GM18505 (cell line): ENCODE results near the gene NUDT1.

Experiments used
- ATAC-seq: cut with Tn5 transposase; IDR thresholded peaks from one replicate; pipeline ENCODE4 v1.9.1; 2021; ENCODE audit not compliant: unreplicated experiment
- POLR2A ChIP-seq: IDR thresholded peaks from 4 replicates; pipeline ENCODE4 v1.6.1; 2011; ENCODE audit warnings: borderline replicate concordance; ENCODE audit not compliant: insufficient read depth, insufficient read length; ENCODE audit errors: extremely low read depth

Gene NUDT1

DNA sequence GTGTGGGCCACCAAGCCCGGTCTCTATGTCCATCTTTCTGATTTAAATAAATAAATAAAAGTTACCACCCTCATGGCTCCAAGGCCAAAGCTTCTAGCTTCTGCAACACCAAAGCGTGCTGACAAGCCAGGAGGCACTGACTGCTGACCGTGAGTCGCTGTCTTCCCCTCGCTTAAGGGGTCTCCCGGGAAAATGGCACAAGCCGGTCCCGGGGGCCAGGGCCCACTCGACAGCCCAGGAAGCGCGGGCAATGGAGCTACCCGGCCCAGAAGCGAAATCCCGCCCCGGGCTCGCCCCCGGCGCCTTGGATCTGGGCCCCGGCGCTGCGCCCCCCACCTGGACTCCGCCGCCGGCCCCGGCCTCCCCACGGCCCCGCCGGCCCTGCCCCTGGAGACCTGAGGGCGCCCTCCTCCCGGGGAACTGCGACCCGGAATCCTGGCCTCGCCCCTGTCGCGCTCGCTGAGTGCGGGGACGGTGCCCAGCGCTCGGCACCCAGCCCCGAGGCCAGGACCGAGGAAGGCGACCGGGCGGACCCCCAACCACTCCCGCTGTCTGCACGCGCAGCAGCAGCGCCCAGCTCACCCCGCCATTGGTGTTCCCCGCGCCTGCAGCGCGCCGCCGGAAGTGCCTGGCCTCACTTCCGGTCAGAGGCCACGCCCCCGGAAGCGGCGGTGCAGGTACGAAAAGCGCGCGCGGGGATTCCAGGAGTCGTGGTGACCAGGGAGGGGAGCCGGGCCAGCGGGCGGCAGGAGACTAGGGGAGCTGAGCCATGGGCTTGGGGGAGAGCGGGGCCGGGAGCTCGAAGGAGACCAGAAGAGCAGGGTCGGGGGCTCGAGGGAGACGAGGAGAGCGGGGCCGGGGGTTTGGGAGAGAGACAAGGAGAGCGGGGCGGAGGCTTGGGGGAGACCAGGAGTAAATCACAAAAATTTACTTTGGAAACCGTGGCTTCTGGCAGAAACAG, at the start of gene NUDT1, which contains the start of gene MRM2:
Gene NUDT1 (plus strand): TSS at position 647 of the 961 bp plus-strand sequence. CDS start 2,349 bp downstream, outside the sequence.
Gene MRM2 (minus strand): TSS at position 626 of the 961 bp plus-strand sequence. CDS start 36 bp downstream, at position 590.
- peak; percentile 95 for TF ChIP-seq POLR2A
- ATAC-seq, result peak; percentile 56

DNA sequence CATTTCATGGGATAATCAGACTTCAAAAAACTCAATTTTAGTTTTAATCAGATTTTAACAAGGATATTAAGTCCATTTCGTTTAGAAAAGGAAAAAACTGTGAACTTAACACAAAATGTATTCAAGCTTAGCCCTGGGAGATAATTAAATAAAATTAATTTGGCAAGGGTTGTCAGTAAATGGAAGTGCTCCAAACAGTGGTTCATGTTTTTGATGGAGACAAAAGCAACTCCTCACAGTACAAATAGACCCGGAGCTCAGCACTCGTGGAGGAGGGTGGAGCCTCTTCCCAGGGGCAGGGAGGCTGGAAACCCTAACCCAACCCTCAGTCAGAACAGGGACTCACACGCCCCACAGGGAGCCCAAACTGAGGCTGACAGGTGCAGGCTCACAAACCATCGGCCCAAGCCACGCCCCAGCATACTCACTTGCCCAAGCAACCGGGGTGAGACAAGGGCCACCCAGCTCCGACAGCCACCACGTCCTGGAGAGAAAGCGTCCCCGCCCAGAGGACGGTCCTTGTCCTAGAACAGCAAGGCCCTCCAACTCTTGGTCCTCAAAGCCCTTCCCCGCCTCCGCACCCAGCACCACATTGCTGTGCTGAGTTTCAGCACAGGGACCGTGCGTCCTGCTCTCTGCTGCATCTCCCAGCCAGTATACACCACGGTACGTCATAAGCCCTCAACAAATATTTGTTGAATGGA, 49.0 kb upstream of the NUDT1 start:
- no peak for ATAC-seq
- TF ChIP-seq POLR2A, result no peak

DNA sequence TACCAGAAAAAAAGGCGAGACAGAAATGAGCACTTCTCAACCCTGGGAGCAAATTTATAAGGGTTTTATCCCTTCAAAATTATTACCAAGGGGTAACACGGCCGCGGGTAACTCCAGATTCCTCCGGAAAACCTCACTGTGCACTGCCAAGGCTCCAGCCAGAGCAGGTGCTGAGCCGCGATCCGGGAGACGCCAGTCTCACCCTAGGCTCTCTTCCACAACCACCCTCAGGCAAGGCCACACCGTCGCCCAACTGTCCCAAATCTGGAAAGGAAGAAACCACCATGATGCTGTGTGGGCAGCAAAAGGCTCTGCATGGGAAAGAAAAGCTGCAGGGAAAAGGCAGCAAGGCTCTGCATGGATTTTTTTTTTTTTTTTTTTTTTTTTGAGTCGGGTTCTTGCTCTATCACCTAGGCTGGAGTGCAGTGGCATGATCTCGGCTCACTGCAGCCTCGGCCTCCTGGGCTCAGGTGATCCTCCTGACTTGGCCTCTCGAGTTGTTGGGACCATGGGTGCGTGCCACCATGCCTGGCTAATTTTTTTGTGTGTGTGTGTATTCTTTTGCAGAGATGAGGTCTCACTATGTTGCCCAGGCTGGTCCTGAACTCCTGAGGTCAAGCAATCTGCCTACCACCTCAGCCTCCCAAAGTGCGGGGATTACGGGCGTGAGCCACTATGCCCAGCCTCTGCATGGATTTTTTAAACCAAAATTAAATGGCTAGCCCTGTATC, 48.3 kb upstream of the NUDT1 start:
- no peak for ATAC-seq
- TF ChIP-seq POLR2A, result no peak

DNA sequence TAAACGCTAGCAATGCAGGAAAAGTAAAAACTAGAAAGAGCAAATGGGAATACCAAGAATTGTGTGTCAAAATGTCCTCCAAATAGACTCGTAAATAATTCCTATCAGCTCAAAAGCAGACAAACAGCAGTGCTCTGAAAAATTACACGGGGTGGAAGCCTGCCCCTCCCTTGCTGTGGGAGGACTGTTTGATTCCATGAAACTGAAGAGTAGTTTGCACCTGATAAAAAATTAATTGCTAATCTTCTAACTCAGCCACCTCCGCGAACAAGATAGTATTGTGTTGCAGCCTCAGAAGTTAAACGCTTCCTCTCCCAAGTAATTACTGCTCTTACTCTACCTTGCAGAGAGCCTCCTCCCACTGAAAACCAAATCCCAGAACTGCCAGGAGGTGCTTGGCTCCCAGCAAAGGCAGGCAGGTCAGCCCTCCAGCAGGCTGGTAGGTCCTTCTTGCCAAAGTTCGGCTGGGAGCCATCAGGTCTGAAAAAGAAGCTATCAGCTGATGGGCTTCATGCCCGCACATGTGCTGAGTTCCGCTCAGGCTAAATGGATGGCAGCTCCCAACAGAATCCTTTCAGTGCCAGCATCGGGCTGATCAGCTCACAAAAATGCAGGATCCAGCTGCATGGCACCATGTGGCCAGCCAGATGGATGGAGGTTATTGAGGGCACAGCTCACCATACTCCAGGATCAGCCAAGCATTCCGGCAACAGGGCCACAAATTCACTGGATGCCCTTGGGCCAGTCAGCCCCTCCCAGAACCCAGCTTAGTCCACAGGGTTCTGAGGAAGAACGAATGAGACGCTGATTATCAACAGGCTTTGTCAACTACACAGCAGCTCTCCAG, 46.4 kb upstream of the NUDT1 start:
- no peak for TF ChIP-seq POLR2A
- ATAC-seq, result no peak

DNA sequence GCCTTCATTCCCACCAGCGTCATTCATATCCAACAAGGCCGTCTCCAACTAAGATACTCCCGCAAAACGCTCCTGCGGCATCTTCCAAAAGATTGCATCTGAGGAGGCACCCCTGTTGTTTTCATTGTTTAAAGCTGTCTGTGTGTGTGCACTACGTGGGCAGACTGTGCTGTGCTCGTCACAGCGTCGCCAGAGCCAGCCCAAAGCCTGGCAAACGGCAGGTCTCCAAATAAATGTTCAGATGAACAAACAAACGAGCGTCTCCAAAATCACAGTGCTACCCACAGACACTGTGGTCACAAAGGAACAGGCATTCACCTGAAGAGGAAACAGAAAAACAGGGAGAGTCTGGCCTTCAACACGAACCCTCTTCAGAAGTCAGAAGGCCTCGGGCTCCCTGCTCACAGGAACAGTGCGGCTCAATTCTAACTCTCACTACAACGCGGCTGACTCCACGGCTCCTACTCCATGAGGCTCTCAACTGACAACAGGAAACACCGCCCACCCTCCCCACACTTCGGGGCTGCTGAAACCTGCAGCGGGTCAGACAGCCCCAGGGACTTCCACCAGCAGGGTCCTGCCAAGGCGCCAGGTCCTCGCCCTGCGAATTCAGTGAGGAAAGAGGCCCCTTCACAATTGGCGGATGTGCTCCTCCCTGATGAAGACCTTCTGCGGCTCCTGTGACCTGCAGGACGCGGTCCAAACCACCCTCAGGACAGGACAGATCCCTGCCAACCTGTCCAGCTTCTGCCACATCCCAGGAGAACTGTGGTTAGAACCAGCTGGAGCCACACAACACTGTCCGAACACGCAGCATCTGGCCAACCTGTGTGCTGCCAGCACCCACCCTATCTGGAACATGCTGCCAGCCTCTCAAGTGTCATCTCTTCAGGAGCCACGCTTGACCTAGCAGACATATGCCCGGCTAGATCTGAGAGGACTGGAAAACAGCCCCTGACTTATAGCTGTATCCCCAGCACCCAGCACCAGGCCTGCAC, 45.3 kb upstream of the NUDT1 start:
- no peak for ATAC-seq
- no peak for TF ChIP-seq POLR2A

DNA sequence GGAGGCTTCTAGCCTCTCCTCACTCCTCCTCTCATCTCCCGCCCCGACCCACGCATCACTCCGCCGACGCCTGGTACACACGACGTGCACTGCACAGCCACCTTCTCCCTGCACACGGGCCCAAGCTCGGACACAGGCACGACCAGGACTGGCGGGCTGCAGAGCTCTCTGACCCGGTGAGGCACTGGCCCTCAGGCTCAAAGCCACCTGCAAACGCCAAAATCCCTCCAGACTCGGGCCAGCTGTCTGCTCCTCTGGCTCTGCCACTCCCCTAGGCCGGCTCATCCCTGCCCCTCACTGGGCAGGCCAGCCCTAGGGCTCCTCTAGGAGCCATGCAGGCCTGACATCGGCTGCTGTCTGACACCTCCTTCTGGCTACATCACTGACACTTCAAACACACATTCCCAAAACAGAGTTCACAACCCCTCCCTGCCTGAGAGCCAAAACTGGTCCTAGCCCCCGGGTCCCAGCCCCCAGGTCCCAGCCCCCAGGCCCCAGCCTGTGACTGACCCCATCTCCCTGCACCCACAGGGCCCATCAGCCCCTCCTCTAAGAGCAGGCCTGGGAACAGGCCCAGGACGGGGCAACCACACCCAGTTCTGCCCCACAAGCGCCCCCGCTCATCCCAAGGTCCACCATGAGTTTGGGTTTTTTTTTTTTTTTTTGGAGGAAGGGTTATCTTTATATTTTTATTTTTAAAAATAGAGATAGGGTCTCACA, 44.4 kb upstream of the NUDT1 start:
- no peak for TF ChIP-seq POLR2A
- ATAC-seq, result no peak

DNA sequence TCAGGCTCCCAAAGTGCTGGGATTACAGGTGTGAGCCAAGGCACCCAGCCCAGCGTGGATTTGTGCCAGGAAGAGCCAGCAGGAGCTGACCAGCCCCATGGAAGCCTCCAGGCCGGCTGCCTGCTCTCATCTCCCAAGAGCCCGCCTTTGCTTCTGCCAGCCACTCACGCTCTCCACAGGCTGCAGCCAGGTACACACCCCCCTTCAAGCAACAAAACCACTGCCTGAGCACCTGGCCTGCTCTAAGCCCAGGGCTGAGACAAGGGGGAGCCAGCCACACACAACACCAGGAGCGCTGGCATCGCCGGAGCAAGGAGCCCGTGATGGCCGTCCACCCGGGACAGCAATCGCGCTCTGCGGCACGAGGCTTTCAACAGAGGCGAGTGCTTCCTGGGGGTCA, 43.8 kb upstream of the NUDT1 start:
- no peak for ATAC-seq
- TF ChIP-seq POLR2A, result no peak

DNA sequence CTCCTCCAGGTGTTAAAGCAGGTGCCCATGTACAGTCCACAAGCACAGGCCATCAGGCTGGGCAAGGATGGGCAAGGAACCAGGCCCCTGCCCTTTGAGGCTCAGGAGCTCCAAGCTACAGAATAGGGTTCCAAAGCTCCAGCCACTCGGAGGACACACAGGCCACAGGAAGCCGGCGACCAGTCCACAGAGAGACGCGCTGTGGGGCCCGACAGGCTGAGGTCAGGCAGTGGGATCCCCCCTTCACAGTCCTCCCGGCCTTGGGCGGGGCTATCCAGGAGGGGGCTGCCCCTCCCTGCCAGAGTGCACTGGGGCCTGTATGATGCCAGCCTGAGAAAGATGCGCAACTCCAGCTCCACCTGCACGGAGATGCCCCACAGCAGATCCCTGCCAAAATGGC, 43.3 kb upstream of the NUDT1 start:
- no peak for TF ChIP-seq POLR2A
- no peak for ATAC-seq

DNA sequence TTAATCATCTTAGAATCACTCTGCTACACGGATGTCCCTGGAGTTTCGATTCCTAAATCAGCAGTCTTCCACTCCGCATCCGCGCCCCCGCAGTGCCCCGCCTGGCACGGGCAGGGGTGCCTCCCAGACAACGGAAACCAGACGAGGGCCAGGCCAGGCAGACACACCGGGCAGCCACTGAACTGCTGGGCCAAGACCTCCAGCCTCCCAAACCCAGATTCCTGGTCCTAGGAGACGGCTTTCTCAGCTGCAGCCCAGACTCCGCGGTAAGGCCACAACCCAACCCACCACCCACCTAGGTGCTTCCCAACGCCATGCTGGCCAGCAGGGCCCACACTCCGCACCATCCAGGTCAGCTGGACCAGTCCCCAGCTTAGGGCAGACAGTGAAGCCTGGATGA, 42.5 kb upstream of the NUDT1 start:
- TF ChIP-seq POLR2A, result no peak
- no peak for ATAC-seq

DNA sequence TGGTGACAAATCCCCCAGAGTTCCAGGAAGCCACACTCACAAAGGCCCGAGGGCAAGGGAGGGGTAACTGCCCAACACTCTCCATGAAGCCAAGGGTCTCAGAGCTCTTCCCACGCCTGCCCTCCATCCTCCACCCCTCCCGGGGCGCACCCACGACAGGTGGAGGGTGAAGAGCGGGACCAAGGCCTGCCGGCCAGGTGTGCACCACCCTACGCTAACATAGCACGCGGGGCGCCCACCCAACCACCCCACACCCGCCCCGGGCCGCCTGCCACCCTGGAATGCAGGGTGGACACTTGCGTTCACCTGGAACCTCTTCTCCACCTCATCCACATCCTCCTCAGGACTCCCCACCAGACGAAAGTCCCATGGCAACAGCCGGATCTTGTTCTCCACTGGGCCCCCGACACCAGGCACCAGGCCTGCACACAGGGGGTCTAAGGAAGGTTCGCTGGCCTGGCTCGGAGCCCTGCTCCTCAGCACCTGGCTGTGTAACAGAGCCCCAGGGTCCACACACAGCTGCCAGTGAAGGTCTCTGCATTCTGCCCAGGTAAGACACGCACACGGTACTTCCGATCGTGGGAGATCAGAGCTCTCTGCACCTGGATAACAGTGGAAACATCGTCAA, 42.0 kb upstream of the NUDT1 start:
- no peak for TF ChIP-seq POLR2A
- ATAC-seq, result no peak

DNA sequence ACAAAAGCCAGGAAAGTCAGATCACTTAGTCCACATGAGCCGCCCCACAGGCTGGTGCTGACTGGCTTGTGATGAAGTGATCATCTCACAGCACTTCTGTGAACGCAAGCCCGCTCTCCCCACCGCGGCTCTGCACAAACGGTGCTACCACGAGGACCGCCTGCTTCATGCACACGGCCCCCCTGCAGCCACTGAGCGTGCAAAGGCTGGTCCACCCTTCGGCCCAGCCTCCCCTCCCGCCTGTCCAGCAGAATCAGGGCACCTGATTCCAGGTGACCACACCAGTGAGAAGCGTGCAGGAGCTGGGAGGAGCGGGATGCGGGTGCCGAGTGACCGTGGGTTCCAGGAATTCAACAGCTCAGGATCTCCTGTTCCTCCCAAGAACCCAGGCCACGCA, 41.4 kb upstream of the NUDT1 start:
- TF ChIP-seq POLR2A, result no peak
- no peak for ATAC-seq

DNA sequence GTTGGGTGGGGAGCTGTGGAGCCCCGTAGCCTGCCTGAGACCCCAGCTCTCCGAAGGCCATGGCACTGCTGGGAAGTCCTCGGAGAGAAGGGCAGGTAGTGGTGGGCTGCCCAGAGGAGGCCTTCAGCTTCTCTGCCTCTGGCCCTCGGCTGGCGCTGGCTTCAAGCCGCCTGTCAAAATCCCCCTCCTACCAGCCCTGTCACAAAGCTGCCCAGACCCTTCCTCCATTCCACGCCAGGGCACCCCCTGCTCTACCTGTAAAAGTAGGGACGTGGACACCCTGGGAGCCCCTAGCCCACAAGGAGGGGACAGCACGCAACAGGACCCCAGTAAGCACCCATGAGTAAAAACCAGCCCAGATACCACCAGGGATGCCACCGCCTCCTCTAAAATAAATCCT, 40.9 kb upstream of the NUDT1 start:
- no peak for TF ChIP-seq POLR2A
- no peak for ATAC-seq
